ENCODE measurements around the gene TCEAL3.

- no peak for TF ChIP-seq CTCF (IDR thresholded peaks at IDR 0.05)
- no peak for TF ChIP-seq POLR2A (IDR thresholded peaks at IDR 0.05)
Observed at GRCh38 chrX:103610282-103610681, 2.5 kb downstream of the TCEAL3 start.

Measured in Peyer's patch (tissue), 4 donors.